Right lobe of liver (tissue), 4 donors: ENCODE results near the gene TSKS.

ENCODE experiments used
- POLR2A ChIP-seq: fragments of 450-650 bp; IDR thresholded peaks from one replicate; pipeline ENCODE4 v1.6.1; 2017; ENCODE audit warnings: antibody characterized with exemption, mild to moderate bottlenecking
- TF ChIP-seq, protein P1 (sequence below), 4 donors: fragments of 200-600 bp in 3 of 4; fragments of 450-650 bp in 1 of 4; IDR thresholded peaks; one replicate each; pipeline versions ENCODE4 v1.5.1 to v1.8.0; 2016 to 2022; ENCODE audit warnings: antibody characterized with exemption in 4 of 4, mild to moderate bottlenecking in 2 of 4
- donor health status: DM: no; HTN: no; CAD: no.
- donor health status: DM: no; HTN: no; CAD: no.
- donor health status: DM: no; HTN: yes; CAD: no.

GRCh38 chr19:49807058-49807903 is 44.2 kb upstream of the TSKS start:
- TF ChIP-seq, protein P1, sequence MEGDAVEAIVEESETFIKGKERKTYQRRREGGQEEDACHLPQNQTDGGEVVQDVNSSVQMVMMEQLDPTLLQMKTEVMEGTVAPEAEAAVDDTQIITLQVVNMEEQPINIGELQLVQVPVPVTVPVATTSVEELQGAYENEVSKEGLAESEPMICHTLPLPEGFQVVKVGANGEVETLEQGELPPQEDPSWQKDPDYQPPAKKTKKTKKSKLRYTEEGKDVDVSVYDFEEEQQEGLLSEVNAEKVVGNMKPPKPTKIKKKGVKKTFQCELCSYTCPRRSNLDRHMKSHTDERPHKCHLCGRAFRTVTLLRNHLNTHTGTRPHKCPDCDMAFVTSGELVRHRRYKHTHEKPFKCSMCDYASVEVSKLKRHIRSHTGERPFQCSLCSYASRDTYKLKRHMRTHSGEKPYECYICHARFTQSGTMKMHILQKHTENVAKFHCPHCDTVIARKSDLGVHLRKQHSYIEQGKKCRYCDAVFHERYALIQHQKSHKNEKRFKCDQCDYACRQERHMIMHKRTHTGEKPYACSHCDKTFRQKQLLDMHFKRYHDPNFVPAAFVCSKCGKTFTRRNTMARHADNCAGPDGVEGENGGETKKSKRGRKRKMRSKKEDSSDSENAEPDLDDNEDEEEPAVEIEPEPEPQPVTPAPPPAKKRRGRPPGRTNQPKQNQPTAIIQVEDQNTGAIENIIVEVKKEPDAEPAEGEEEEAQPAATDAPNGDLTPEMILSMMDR (IDR thresholded peaks at IDR 0.05): no peak
- TF ChIP-seq POLR2A: no peak
